Measurements from ENCODE around the gene CTXN1. TPM values are rescaled to one million over a fixed set of nuclear protein-coding genes. Genes with fewer than 3 reads are reported as not detected.
A peak's percentile ranks its signal among the peaks of the same experiment; 100 is the strongest.

Gene CTXN1
- total and polyA plus RNA-seq, 4 experiments from 2014 or later = not detected

GRCh38 chr19:7925171-7925851, 624 bp downstream of the CTXN1 start:
- Histone ChIP-seq H3K27me3 (ENCODE audit: insufficient read depth, low read length) (no peaks in the 10 kb centered on the region), H3K9me3 (ENCODE audit: control insufficient read depth in 1 of 2, low read length in 2 of 2) (no peaks in the 10 kb centered on the region), H3K36me3 (ENCODE audit: insufficient read depth, low read length) (peaks cover 15% of the 10 kb centered on the region), H3K4me1 (ENCODE audit: insufficient read depth, low read length) (peaks cover 24% of the 10 kb centered on the region), H3K27ac (ENCODE audit: low read depth, low read length) (no peak overlapping the region), H3K4me3 (ENCODE audit: low read length in 2 of 2) (no peak overlapping the region)
- ChIA-PET POLR2A (ENCODE audit: partially characterized antibody) (no interaction called here), CTCF (ENCODE audit: partially characterized antibody) (no interaction called here)
- Mint-ChIP-seq H3K4me1 (peaks cover 4 to 43% (median 24%) of the 10 kb centered on the region in 4 donors), H3K9me3 (peaks cover 0 to 1% (median 0%) of the 10 kb centered on the region in 8 donors), H3K36me3 (peaks cover 0 to 9% of the 10 kb centered on the region in 2 donors), H3K27me3 (no peaks in the 10 kb centered on the region), H3K27ac (peak overlapping the region in 6 of 7 donors; percentile 53 to 84 (median 72)), H3K4me3 (peak overlapping the region; percentile 64 to 90 (median 83))
- peak; percentile 70 to 78 (median 74) for DNase-seq
- intact Hi-C loops (cut with micrococcal nuclease) = loop anchor here (1.0 kb wide), 2 partner anchors 18 to 72 kb away; partner anchors contain the start of gene TIMM44

- H3K4me3 Mint-ChIP-seq = no peak overlapping the region
- Histone ChIP-seq H3K4me1 (ENCODE audit: insufficient read depth, low read length) (peaks cover 27% of the 10 kb centered on the region), H3K36me3 (ENCODE audit: insufficient read depth, low read length) (peaks cover 15% of the 10 kb centered on the region), H3K27ac (ENCODE audit: low read depth, low read length) (no peak overlapping the region), H3K27me3 (ENCODE audit: insufficient read depth, low read length) (no peaks in the 10 kb centered on the region), H3K4me3 (ENCODE audit: low read length in 2 of 2) (no peak overlapping the region), H3K9me3 (ENCODE audit: control insufficient read depth in 1 of 2, low read length in 2 of 2) (no peaks in the 10 kb centered on the region)
- ChIA-PET CTCF (ENCODE audit: partially characterized antibody) (interaction anchor here (1.4 to 2.0 kb wide), 2 partner anchors 13 to 55 kb away, joined by 3 to 4 read pairs; no protein-coding TSS in a partner anchor), POLR2A (ENCODE audit: partially characterized antibody) (no interaction called here)
- peak in 1 of 5 donors; percentile 24 for DNase-seq
- peaks cover 9 to 49% (median 28%) of the 10 kb centered on the region in 4 donors for H3K4me1 Mint-ChIP-seq
- peaks cover under 1 to 5% of the 10 kb centered on the region in 2 donors for H3K27me3 Mint-ChIP-seq
- intact Hi-C loops (cut with micrococcal nuclease) = loop anchor here (1.0 to 5.0 kb wide), 3 partner anchors 19 to 297 kb away; partner anchors contain the start of genes PET100, TIMM44 and XAB2
- H3K9me3 Mint-ChIP-seq = peaks cover 0 to 1% (median 0%) of the 10 kb centered on the region in 8 donors
- peaks cover 0 to 11% of the 10 kb centered on the region in 2 donors for H3K36me3 Mint-ChIP-seq
- peak overlapping the region in 1 of 7 donors; percentile 77 for H3K27ac Mint-ChIP-seq
Measured at GRCh38 chr19:7924651-7925170, 1.2 kb downstream of the CTXN1 start.

- H3K4me1 ChIP-seq (ENCODE audit: insufficient read depth, low read length) = peaks cover 32% of the 10 kb centered on the region
- H3K4me3 ChIP-seq (ENCODE audit: low read length in 2 of 2) = no peak overlapping the region
- no peaks in the 10 kb centered on the region for H3K9me3 ChIP-seq (ENCODE audit: control insufficient read depth in 1 of 2, low read length in 2 of 2)
- peak in 1 of 5 donors; percentile 27 for DNase-seq
- no peak overlapping the region for H3K27ac ChIP-seq (ENCODE audit: low read depth, low read length)
- Mint-ChIP-seq H3K4me3 (peak overlapping the region in 6 of 8 donors; percentile 11 to 73 (median 64)), H3K27ac (peak overlapping the region in 3 of 7 donors; percentile 42 to 70 (median 68)), H3K27me3 (peaks cover 2 to 6% of the 10 kb centered on the region in 2 donors), H3K4me1 (peaks cover 10 to 50% (median 29%) of the 10 kb centered on the region in 4 donors), H3K9me3 (peaks cover 0 to 1% (median 0%) of the 10 kb centered on the region in 8 donors), H3K36me3 (peaks cover 0 to 8% of the 10 kb centered on the region in 2 donors)
- peaks cover 15% of the 10 kb centered on the region for H3K36me3 ChIP-seq (ENCODE audit: insufficient read depth, low read length)
- intact Hi-C loops (cut with micrococcal nuclease) = loop anchor here (5.0 kb wide), 1 partner anchor 297 kb away; the partner anchor contains the start of genes PET100 and XAB2
- no peaks in the 10 kb centered on the region for H3K27me3 ChIP-seq (ENCODE audit: insufficient read depth, low read length)
- CTCF ChIA-PET (ENCODE audit: partially characterized antibody) = interaction anchor here (1.4 to 2.0 kb wide), 4 partner anchors 11 to 71 kb away, joined by 3 to 5 read pairs (median 4); no protein-coding TSS in a partner anchor
- POLR2A ChIA-PET (ENCODE audit: partially characterized antibody) = no interaction called here
Measured at GRCh38 chr19:7924241-7924640, 1.7 kb downstream of the CTXN1 start.

GRCh38 chr19:7923295-7924191, 2.4 kb downstream of the CTXN1 start:
- POLR2A ChIA-PET (ENCODE audit: partially characterized antibody) = interaction anchor here (1.2 kb wide), 1 partner anchor 20 kb away, joined by 4 read pairs; the partner anchor contains the start of gene MAP2K7
- CTCF ChIA-PET (ENCODE audit: partially characterized antibody) = interaction anchor here (1.4 to 7.3 kb wide), 5 partner anchors 11 to 71 kb away, joined by 3 to 66 read pairs (median 4); partner anchors contain the start of gene TIMM44
- H3K4me1 Mint-ChIP-seq = peaks cover 10 to 47% (median 29%) of the 10 kb centered on the region in 4 donors
- Histone ChIP-seq H3K27ac (ENCODE audit: low read depth, low read length) (no peak overlapping the region), H3K9me3 (ENCODE audit: control insufficient read depth in 1 of 2, low read length in 2 of 2) (no peaks in the 10 kb centered on the region), H3K27me3 (ENCODE audit: insufficient read depth, low read length) (peaks cover 4% of the 10 kb centered on the region), H3K36me3 (ENCODE audit: insufficient read depth, low read length) (peaks cover 15% of the 10 kb centered on the region), H3K4me3 (ENCODE audit: low read length in 2 of 2) (no peak overlapping the region), H3K4me1 (ENCODE audit: insufficient read depth, low read length) (peaks cover 36% of the 10 kb centered on the region)
- peaks cover 0 to 1% (median 0%) of the 10 kb centered on the region in 8 donors for H3K9me3 Mint-ChIP-seq
- H3K36me3 Mint-ChIP-seq = peaks cover 0 to 3% of the 10 kb centered on the region in 2 donors
- peaks cover 2 to 6% of the 10 kb centered on the region in 2 donors for H3K27me3 Mint-ChIP-seq
- peak overlapping the region in 3 of 7 donors; percentile 4 to 48 (median 27) for H3K27ac Mint-ChIP-seq
- DNase-seq = peak in 1 of 5 donors; percentile 33
- intact Hi-C loops (cut with micrococcal nuclease) = loop anchor here (5.0 kb wide), 1 partner anchor 296 kb away; the partner anchor contains the start of genes PET100 and XAB2
- peak overlapping the region in 4 of 8 donors; percentile 12 to 57 (median 29) for H3K4me3 Mint-ChIP-seq

- intact Hi-C loops (cut with micrococcal nuclease) = loop anchor here (5.0 kb wide), 1 partner anchor 296 kb away; the partner anchor contains the start of genes PET100 and XAB2
- H3K27me3 ChIP-seq (ENCODE audit: insufficient read depth, low read length) = peaks cover 6% of the 10 kb centered on the region
- Mint-ChIP-seq H3K4me3 (peak overlapping the region in 4 of 8 donors; percentile 5 to 57 (median 14)), H3K36me3 (peaks cover 0 to 3% of the 10 kb centered on the region in 2 donors), H3K9me3 (peaks cover 0 to 1% (median 0%) of the 10 kb centered on the region in 8 donors), H3K4me1 (peaks cover 10 to 48% (median 30%) of the 10 kb centered on the region in 4 donors), H3K27ac (peak overlapping the region in 2 of 7 donors; percentile 4 to 27), H3K27me3 (peaks cover 7 to 12% of the 10 kb centered on the region in 2 donors)
- no peak overlapping the region for H3K4me3 ChIP-seq (ENCODE audit: low read length in 2 of 2)
- DNase-seq = no peak
- no peak overlapping the region for H3K27ac ChIP-seq (ENCODE audit: low read depth, low read length)
- peaks cover 15% of the 10 kb centered on the region for H3K36me3 ChIP-seq (ENCODE audit: insufficient read depth, low read length)
- ChIA-PET CTCF (ENCODE audit: partially characterized antibody) (interaction anchor here (1.5 to 7.3 kb wide), 5 partner anchors 13 to 70 kb away, joined by 3 to 66 read pairs (median 5); partner anchors contain the start of genes MAP2K7 and TIMM44), POLR2A (ENCODE audit: partially characterized antibody) (interaction anchor here (1.2 to 3.7 kb wide), 2 partner anchors 19 to 21 kb away, joined by 4 to 53 read pairs; partner anchors contain the start of genes MAP2K7 and TIMM44)
- H3K4me1 ChIP-seq (ENCODE audit: insufficient read depth, low read length) = peaks cover 44% of the 10 kb centered on the region
- no peaks in the 10 kb centered on the region for H3K9me3 ChIP-seq (ENCODE audit: control insufficient read depth in 1 of 2, low read length in 2 of 2)
Measured at GRCh38 chr19:7922836-7923195, 3.1 kb downstream of the CTXN1 start.
